Esophagus muscularis mucosa (tissue), 4 donors: ENCODE data around the gene INSM1. TPM values are rescaled to one million over a fixed set of nuclear protein-coding genes. Genes with fewer than 3 reads are reported as not detected.

ENCODE experiments used
- DNase-seq: peaks from one replicate; pipeline ENCODE4 v3.0.0-alpha.2; 2017; ENCODE audit errors: extremely low spot score
- H3K27ac ChIP-seq, 4 donors: fragments of 200-600 bp; sonication (generic); replicated peaks in 1 of 4; 1 replicate in 3 of 4; 2 replicates in 1 of 4; pipeline ENCODE4 v1.5.1; 2016 to 2019; ENCODE audit warnings: mild to moderate bottlenecking in 1 of 4
- H3K27me3 ChIP-seq, 4 donors: fragments of 200-600 bp; sonication (generic); one replicate each; pipeline versions ENCODE4 v1.5.1 to v1.6.0; 2016 to 2019
- H3K36me3 ChIP-seq, 4 donors: fragments of 200-600 bp; sonication (generic); one replicate each; pipeline ENCODE4 v1.5.1; 2016 to 2019
- H3K4me1 ChIP-seq, 4 donors: fragments of 200-600 bp; sonication (generic); one replicate each; pipeline ENCODE4 v1.5.1; 2016 to 2019
- H3K4me3 ChIP-seq, 4 donors: fragments of 200-600 bp; sonication (generic); 1 replicate in 2 of 4; 2 replicates in 2 of 4; pipeline ENCODE4 v1.5.1; 2016 to 2019; ENCODE audit warnings: mild to moderate bottlenecking in 4 of 4, moderate library complexity in 1 of 4
- H3K9me3 ChIP-seq, 4 donors: fragments of 200-600 bp; sonication (generic); 1 replicate in 3 of 4; 2 replicates in 1 of 4; pipeline ENCODE4 v1.5.1; 2016 to 2019
- EP300 ChIP-seq: sonication (generic); formaldehyde crosslinking; IDR thresholded peaks from one replicate; pipeline ENCODE4 v1.6.1; 2017; ENCODE audit warnings: antibody characterized with exemption
- POLR2A ChIP-seq: fragments of 450-650 bp; IDR thresholded peaks from one replicate; pipeline ENCODE4 v1.6.1; 2017; ENCODE audit warnings: antibody characterized with exemption, moderate library complexity, mild to moderate bottlenecking, low read depth
- POLR2AphosphoS5 ChIP-seq, 2 donors: sonication (generic); formaldehyde crosslinking; IDR thresholded peaks; one replicate each; pipeline ENCODE4 v1.6.1; 2017; ENCODE audit warnings: antibody characterized with exemption in 2 of 2
- WGBS: methylation state at CpG from one replicate; pipeline ENCODE4 v1.1.5; 2018; 5-methylcytosine and 5-hydroxymethylcytosine counted together
- intact Hi-C: fragments of 100-400 bp; cut with DNase I; formaldehyde crosslinking; loops from one replicate; pipeline ENCODE4 v1.15.1; 2023
- total RNA-seq, 4 donors: library from RNA; depleted of rRNA; stranded (reverse); fragments of >200 nt; gene quantifications; one replicate each; pipeline versions ENCODE4 v1.1.0 to v1.2.1, GENCODE V29; 2016
- TF ChIP-seq, protein P1 (sequence below), 3 experiments: fragments of 200-600 bp in 2 of 3; fragments of 450-650 bp in 1 of 3; sonication (generic) in 2 of 3; IDR thresholded peaks; one replicate each; pipeline ENCODE4 v1.5.1; 2017 to 2019; ENCODE audit warnings: antibody characterized with exemption in 3 of 3, mild to moderate bottlenecking in 2 of 3, moderate library complexity in 1 of 3

The INSM1 gene
- total RNA-seq, 4 donors from 2014 or later = not detected

DNA sequence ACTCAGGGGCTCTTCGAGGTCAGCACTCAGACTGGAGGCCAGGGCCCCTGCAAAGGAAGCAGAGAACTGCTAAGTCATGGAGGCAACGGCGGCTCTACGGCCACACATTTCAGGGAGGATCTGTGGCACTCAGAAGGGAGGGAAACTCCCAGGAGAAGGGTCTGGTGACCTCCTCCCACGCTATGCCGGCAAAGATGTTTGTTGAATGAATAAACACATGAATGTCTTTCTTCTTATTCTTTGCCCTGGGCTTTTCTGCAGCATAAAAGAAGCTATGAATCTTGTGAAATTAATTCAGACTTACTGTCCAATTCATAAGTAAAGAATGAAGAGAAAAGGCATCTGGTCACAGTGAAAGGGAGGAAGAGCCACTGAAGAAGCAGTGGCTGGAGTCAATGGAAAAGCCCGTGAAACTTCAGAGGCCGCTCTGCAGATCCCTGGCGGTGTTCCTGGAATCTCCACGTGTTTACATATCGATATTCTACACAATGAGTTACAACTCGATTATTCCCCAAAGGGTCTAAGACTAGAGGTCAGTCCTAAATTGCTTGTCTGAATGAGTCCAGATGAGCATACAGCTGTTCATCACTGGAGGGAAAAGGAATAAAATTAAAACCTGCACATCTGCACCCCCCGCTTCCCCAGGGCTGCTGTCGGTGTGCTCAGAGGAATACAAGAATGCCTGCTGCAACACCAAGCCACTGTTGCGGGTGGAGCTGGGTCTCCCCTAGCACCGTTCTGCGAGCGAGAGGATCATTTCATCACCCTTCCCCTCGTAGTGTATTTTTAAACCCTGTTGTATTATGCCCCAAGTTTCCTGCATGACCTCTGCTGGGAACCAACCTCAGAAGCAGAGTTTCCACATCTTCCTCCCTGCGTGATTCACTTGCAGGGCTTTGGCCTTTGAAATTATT is 25.6 kb downstream of the INSM1 start:
- Histone ChIP-seq H3K9me3 (no peaks in the 10 kb centered on the region), H3K4me1 (no peaks in the 10 kb centered on the region), H3K27ac (no peak overlapping the region), H3K4me3 (no peak overlapping the region), H3K27me3 (no peaks in the 10 kb centered on the region), H3K36me3 (peaks cover 4 to 67% (median 51%) of the 10 kb centered on the region in 4 donors)
- WGBS = 50% methylated on average over 20 of the region's 20 CpGs
- DNase-seq = no peak
- intact Hi-C loops = no loop called here
- no peak for TF ChIP-seq POLR2AphosphoS5 (IDR thresholded peaks at IDR 0.05)
- TF ChIP-seq POLR2A = no peak
- TF ChIP-seq, protein P1, sequence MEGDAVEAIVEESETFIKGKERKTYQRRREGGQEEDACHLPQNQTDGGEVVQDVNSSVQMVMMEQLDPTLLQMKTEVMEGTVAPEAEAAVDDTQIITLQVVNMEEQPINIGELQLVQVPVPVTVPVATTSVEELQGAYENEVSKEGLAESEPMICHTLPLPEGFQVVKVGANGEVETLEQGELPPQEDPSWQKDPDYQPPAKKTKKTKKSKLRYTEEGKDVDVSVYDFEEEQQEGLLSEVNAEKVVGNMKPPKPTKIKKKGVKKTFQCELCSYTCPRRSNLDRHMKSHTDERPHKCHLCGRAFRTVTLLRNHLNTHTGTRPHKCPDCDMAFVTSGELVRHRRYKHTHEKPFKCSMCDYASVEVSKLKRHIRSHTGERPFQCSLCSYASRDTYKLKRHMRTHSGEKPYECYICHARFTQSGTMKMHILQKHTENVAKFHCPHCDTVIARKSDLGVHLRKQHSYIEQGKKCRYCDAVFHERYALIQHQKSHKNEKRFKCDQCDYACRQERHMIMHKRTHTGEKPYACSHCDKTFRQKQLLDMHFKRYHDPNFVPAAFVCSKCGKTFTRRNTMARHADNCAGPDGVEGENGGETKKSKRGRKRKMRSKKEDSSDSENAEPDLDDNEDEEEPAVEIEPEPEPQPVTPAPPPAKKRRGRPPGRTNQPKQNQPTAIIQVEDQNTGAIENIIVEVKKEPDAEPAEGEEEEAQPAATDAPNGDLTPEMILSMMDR (IDR thresholded peaks at IDR 0.05) = no peak
- TF ChIP-seq EP300 = no peak

GRCh38 chr20:20395087-20395486 is 27.2 kb downstream of the INSM1 start:
- DNase-seq = no peak
- H3K36me3 ChIP-seq = peaks cover 4 to 78% (median 54%) of the 10 kb centered on the region in 4 donors
- H3K4me1 ChIP-seq = no peaks in the 10 kb centered on the region
- intact Hi-C loops = no loop called here
- no peak overlapping the region for H3K4me3 ChIP-seq
- WGBS = 100% methylated on average over 11 of the region's 12 CpGs
- no peaks in the 10 kb centered on the region for H3K27me3 ChIP-seq
- no peak overlapping the region for H3K27ac ChIP-seq
- H3K9me3 ChIP-seq = no peaks in the 10 kb centered on the region
- TF ChIP-seq POLR2A (no peak), EP300 (no peak), POLR2AphosphoS5 (IDR thresholded peaks at IDR 0.05) (no peak)
- TF ChIP-seq, protein P1 (IDR thresholded peaks at IDR 0.05) = no peak

- Histone ChIP-seq H3K27ac (no peak overlapping the region), H3K36me3 (peaks cover 4 to 68% (median 49%) of the 10 kb centered on the region in 4 donors), H3K4me3 (no peak overlapping the region), H3K4me1 (no peaks in the 10 kb centered on the region), H3K27me3 (no peaks in the 10 kb centered on the region), H3K9me3 (no peaks in the 10 kb centered on the region)
- intact Hi-C loops = no loop called here
- 92% methylated on average over 15 of the region's 29 CpGs for WGBS
- no peak for DNase-seq
- TF ChIP-seq, protein P1 (IDR thresholded peaks at IDR 0.05) = no peak
- no peak for TF ChIP-seq EP300
- no peak for TF ChIP-seq POLR2AphosphoS5 (IDR thresholded peaks at IDR 0.05)
- no peak for TF ChIP-seq POLR2A
Observed at GRCh38 chr20:20395903-20396568, 28.1 kb downstream of the INSM1 start.

DNA sequence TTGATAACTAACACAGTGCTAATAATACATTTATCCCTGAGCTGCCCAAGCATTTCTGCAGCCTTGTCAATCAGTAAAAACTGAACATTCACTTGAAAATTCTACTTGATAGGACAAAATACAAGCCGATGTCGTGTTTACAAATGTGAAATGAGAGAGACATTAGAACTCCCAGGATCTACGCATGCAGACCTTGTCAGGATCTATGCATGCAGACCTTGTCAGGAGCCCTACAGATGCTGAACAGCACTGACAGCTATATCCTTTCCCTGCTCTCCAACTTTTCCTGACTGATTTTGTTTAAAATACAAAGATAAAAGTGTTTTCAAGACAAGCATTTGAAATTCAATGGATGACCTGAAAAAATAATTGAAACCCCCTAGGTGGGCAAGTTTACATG is 28.9 kb downstream of the INSM1 start:
- intact Hi-C loops = no loop called here
- H3K4me3 ChIP-seq = no peak overlapping the region
- H3K27me3 ChIP-seq = no peaks in the 10 kb centered on the region
- H3K27ac ChIP-seq = no peak overlapping the region
- TF ChIP-seq, protein P1 (IDR thresholded peaks at IDR 0.05) = no peak
- TF ChIP-seq EP300 = no peak
- no peak for TF ChIP-seq POLR2A
- no peak for TF ChIP-seq POLR2AphosphoS5 (IDR thresholded peaks at IDR 0.05)
- 98% methylated on average over 3 of the region's 3 CpGs for WGBS
- H3K36me3 ChIP-seq = peaks cover 4 to 61% (median 43%) of the 10 kb centered on the region in 4 donors
- DNase-seq = no peak
- H3K4me1 ChIP-seq = no peaks in the 10 kb centered on the region
- no peaks in the 10 kb centered on the region for H3K9me3 ChIP-seq
